HG03175 (cell line): ENCODE data around the gene ANKRD65.
A peak's percentile ranks its signal among the peaks of the same experiment; 100 is the strongest.
"Not testable (repeated sequence)": the region's sequence is repeated elsewhere in the genome, so short reads cannot be mapped to it uniquely, and the experiment has no call there.

Source experiments
- ATAC-seq: cut with Tn5 transposase; IDR thresholded peaks from one replicate; pipeline ENCODE4 v1.9.1; 2021; ENCODE audit warnings: mild to moderate bottlenecking, moderate library complexity; ENCODE audit not compliant: unreplicated experiment

The ANKRD65 gene

DNA sequence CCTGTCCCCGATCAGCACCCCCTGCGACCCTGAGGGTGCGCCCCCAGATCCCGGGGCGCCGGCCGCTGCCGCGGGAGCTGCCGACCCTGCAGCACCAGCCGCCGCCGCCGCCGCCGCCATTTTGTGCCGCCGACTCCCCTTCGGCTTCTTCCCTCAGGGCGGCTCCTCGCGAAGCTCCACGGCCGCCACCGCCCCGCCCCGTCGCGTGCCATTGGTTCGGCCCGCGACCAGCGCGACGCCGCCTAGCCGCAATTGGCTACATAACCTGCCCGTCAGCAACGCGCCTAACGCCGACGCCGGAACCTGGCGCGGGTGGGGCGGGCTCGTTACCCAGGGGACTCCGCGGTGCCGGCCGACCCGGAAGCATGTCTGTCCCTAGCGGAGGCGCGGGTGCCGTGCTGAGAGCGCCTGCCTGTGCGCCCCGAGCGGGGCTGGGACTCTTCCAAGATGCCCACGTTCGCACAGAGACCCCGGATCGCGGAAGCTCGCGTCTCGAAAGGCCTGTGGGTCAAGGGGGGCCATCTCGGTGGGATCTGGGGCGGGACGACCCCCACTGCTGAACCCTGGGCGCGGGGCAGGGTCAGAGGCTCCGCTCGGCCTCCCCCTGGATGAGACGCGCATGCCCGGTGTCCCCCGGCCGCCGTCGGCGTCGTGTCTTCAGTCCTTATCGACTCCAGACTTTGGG is 21.7 kb downstream of the ANKRD65 start, which contains the start of gene CCNL2:
Gene CCNL2 (minus strand): TSS at position 149 of the 685 bp plus-strand sequence. CDS start 29 bp downstream, at position 120.
- peak; percentile 94 for ATAC-seq

DNA sequence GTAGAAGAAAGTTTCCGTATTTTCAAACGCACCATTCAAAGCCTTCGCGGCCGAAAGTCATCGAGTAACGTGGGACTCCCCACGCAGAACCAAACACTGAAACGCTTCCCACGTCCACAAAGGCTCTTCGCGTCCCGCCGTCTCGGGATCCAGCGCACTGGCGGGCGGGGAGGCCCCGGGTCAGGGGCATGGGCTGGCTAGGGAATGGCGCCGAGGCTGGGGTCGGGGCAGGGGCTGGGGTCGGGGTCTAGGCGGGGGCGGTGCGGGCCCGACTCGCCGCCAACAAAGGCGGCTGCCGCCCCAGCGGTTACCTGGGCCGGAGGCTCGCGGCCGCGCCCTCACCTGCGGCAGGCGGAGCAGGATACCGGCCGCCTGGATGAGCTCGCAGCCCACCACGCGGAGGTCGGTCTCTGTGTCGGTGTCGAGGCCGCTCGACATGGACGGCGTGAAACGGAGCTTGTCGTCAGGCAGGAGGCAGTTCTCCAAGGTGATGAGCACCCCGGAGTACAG is 22.3 kb downstream of the ANKRD65 start:
- peak; percentile 14 for ATAC-seq

DNA sequence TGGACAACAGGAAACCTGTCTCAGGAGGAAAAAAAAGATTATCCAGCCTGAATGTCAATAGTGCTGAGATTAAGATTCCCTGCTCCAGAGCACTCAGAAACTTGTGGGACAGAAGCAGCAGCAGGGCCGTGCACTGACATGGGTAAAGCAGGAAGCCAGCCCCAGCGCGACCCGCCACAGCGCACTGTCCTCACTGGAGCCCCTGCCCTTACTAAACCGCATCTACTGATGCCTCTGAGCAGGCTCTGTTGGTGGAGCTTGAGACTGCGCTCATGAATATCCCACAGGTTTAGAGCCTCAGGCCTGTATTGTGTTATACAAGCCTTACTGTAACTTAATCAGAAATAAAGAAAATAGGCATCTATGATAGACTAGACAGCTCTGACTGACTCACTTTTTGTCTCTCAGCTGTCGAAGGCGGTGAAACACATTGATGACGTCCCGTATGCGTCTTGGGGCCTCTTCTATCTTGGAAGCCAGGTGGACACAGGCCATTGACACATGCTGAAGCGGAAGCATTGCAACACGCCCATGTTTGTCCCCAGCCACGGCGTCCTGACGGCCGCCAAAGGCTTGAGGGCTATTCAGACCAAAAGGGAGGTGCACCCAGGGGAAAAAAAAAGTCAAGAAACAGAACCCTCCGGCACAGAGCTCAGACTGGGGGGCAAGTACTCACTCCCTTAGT is 23.1 kb downstream of the ANKRD65 start:
- ATAC-seq = no peak

DNA sequence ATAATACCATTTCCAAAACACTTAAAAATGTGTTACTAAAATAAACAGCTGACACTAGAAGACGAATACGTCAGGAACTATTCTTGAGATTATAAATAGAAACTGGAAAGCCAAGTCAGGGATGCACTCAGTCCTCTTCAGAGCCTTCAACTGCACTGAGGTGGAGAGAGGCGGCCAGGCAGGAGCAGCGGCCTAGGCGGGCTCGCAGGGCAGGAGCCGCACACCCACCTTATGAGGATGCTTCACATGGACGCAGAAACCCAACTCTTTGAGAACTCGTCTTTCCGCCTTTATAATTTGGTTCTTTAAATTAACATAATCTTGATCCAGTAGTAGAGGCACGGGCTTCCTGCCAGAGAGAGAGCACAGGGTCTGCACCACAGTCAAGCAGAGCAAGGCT is 25.9 kb downstream of the ANKRD65 start:
- ATAC-seq = no peak

DNA sequence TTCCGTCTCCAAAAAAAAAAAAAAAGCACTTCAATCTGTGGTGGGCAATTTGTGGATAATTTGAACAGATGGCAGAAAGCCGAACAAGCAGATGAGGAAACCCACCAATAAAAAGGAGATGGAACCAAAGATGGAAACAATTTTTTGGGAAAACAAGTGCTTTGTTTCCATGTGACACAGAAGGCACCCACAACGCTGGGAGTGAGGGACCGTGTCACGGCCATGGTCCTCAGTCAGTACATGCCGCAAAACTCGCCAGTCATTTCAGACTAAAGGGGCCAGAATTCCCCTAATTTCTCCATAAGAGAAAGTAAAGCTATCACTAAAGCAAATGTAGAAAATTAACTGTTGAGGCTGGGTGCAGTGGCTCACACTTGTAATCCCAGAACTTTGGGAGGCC is 27.0 kb downstream of the ANKRD65 start:
- no peak for ATAC-seq

DNA sequence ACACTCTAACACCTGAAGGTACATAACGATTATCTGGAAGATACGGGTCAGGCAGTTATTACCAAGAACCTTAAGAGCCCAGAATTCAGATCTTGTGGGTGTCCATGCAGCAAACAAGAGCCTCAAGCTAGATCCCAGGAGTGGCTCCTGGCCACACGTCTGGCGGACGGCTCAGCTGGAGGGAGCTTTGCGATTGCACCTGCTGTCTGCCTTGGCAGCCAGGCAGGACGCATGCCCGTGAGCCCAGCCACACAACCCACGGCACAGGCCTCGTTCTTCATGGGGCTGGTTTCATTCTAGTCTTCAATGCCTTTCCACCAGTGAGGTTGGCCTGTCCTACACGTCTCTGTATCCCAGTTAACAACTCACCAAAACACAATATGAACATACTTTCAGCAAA is 27.6 kb downstream of the ANKRD65 start:
- no peak for ATAC-seq

DNA sequence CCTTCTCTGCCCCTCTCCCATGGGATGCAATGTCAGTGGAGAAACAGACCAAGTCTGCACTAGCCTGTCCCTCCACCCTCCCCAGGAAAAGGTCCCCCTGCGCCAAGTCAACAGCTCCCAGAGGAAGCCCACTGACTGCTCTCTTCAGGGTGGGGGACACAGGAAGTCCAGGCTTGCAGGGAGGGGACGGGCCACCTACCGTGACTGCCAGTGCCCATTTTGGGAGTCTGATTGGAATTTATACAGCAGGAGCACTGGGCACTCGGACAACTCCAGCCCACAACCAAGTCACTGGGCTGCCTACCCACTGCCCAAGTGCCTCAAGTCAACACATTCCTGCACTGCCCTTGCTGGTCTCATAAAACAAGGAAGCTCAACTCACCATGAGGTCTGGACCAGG is 28.1 kb downstream of the ANKRD65 start:
- no peak for ATAC-seq

DNA sequence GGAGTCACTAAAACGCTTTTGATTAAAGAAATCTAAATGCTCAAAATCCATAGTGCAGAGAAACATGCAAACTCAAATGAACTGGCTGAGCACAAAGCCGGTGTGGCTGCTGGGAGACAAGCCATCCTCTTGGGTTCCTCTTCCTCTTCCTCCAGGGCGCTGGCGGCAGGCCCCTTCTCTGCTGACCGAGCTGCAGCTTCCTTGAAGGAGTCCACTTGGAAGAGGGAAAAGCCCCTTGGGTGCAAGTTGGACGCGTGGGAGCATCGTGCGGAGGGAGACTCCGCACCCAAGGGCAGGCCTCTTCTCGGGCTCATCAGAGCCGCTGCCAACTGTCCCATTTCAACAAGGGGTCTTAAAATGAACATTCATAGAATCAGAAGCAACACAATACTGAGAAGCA is 29.9 kb downstream of the ANKRD65 start:
- no peak for ATAC-seq

DNA sequence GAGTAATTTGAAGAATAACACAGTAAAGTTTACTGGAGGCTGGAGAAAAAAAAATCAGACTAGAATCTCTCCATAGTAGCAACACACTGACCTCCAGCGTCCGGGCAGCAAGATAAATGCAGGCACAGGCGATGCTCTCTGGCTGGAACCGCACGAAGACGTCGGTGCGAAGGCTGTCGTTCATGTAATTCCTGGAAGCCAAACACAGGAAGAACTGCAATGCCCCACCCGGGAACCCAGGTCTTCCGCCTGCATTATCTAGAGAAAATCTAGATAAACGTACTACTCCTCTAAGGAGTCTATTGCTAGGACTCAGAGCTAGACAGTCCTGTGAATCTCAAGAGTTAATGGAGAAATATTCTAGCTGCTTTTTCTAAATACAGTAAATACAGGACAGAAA is 30.4 kb downstream of the ANKRD65 start:
- ATAC-seq = no peak

DNA sequence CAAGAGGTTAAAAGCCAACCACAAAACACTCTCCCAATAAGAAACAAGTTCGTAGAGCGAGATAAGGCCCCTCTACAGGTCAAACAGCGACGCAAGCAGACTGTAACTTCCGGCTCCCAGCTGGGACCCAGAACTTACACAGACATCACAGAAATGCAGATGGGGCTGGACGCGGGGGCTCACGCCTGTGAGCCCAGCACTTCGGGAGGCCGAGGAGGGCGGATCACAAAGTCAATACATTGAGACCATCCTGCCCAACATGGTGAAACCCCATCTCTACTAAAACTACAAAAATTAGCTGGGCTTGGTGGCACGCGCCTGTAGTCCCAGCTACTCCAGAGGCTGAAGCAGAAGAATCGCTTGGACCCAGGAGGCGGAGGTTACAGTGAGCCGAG is 33.0 kb downstream of the ANKRD65 start:
- no peak for ATAC-seq

DNA sequence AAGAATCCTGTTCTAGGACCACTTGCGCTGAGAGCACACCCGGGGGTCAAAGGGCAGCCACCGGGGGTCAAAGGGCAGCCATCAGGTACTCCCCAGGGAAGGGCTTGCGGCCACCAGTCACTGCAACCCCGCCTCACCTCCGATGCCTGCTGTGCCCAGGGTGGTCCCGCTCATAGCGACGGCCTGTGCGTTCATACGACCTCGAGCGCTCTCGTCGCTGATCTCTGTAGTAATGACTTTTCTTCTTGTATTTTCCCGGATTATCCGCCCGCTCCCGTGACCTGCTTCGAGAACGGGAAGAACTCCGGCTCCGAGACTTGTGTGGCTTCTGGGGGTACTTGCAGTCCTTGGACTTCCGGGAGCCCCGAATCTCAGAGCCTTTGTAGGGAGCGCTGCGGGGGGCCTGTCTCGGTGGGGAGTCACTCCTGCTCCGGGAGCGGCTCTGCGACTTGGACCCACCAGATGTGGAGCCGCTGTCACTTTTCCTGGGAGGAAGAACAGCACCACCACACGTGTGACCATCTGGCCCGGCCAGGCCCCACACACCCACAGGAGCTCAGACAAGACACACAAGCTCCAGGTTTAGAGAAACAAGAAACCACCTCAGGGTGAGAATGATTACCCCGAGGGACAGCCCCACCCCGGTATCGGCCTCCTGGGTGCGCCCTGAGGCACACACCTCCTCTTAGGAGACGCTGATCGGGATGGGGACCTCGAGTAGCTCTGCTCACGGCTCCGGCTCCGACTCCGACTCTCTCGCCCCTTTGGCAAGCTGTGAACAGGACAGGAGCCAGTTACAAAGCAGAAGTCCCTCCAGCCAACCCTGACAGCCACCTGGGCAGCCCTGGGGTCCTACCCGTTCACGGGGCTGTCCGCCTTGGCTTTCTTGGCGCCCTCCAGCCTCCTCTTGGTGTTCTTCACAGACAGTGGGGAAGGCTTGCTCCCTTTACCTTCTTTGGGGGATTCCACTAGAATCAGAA is 33.7 kb downstream of the ANKRD65 start:
- no peak for ATAC-seq

DNA sequence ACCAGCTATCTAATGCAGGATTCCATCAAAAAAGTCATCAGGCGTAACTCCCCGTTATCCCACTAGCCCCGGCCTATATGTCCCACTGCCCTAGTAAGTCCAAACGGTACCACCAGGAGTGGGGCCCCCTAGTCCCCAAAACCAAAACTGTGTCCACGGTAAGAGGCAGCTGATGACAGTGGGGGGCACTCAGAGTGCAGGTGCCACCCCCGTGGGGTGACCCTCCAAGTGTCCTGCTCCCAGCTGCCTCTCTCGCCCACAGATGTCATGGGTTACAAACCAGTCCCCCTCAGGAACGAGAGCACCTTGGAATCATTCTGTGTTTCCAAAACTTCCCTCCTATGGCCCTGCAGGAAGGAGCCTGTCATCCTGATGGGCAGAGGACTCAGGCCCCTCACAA is 35.1 kb downstream of the ANKRD65 start:
- no peak for ATAC-seq

DNA sequence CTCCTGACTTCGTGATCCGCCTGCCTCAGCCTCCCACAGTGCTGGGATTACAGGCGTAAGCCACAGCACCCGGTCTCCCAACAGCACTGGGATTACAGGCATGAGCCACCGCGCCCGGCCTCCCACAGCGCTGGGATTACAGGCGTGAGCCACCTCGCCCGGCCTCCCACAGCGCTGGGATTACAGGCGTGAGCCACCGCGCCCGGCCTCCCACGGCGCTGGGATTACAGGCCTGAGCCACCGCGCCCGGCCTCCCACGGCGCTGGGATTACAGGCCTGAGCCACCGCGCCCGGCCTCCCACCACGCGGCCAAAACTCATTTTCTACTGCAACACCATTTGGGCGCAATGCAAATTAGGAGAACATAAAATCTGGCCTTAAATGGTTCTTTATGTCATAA is 35.7 kb downstream of the ANKRD65 start:
- ATAC-seq = not testable (repeated sequence)

DNA sequence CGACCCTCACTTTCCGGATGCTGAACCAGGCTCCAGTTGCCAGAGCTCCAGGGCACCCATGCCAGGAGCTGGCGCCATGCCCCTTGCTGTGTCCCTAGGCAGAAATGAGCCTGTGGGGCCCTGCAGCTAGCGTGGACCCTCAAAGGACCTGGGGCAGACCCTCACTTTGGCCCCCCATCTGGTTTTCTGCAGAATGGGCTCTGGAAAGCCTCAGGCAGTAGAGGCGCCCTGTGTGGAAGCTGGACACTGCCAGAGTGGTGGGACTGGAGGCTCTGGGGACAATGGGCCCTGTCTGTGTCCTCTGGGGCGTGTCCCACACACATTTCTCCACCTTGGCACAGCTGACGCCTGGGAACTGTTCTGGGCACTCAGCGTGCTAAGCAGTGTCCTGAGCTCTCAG is 39.8 kb downstream of the ANKRD65 start:
- ATAC-seq = no peak

DNA sequence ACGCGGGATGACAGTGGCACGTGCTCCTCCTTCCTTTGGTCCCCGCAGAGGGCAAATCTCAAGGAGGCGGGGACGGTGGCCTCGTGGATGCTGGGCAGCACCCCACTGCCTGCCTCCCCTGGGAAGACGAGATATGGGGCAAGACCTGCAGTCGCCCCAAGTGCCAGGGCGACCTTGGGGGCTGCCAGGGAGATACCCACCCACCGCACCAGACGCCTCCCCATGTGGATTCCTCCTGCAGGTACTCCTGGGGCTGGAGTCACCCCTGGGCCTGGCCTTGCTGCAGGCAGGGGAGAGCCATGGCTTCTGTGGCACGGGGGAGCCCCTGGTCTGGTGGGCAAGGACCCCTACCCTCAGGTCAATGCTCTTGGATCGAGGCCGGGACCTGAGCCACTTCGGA is 40.2 kb downstream of the ANKRD65 start:
- ATAC-seq = no peak

DNA sequence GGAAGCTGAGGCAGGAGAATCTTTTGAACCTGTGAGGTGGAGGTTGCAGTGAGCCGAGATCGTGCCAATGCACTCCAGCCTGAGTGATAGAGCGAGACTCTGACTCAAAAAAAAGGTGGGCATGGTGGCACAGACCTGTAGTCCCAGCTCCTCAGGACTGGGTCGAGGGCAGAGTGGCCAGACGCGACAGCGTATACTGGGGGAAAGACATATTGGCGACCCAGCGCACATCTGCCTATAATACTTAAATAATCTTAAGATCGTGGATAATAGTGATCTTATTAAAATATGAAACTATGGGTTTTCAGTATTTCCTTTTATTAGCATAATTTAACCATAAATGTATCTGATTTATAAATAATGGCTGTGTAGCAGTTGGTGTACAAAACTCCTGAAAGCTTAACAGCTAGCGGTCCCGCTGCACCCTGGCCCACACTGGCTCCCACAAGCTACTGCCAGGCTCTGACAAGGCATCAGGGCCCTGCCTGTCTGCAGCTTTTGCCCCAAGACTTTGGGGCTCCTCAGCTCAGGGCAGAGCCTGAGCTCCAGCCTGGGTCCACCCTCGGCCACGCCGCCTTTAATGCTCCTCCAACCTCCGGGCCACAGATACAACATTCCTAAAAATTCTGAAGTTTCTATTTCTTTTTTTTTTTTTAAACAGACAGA is 43.4 kb downstream of the ANKRD65 start:
- ATAC-seq = no peak

DNA sequence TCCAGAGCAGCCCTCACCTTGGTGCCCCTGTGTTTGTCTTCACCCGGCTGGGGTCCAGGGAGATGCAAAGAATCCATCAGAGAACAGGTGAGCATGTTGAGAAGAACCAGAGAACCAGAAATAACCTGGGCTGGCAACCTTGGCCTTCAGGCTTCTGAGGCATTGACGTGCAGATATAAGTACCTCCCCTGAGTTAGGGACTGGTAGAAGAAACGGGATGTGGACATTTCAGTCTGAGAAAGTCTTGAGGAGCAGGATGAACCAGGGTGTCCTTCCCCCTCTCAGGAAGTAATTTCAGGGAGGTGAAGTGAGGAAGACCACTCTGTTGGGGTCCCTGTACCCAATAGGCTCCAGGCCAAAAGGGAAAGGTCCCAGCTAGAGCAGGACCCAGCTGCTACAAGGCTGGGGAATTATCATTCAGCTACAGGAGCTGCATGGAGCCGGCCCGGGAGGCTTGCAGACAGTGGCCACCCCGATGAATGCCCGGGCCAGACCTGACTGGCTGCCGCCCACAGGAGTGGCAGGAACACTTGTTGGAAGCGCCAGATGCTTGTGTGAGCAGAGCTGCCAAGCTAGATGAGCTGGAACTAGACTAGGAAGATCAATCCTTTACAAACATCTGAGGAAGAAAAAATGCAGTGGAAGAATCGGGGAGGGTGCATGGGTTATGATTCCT is 44.4 kb downstream of the ANKRD65 start:
- no peak for ATAC-seq

DNA sequence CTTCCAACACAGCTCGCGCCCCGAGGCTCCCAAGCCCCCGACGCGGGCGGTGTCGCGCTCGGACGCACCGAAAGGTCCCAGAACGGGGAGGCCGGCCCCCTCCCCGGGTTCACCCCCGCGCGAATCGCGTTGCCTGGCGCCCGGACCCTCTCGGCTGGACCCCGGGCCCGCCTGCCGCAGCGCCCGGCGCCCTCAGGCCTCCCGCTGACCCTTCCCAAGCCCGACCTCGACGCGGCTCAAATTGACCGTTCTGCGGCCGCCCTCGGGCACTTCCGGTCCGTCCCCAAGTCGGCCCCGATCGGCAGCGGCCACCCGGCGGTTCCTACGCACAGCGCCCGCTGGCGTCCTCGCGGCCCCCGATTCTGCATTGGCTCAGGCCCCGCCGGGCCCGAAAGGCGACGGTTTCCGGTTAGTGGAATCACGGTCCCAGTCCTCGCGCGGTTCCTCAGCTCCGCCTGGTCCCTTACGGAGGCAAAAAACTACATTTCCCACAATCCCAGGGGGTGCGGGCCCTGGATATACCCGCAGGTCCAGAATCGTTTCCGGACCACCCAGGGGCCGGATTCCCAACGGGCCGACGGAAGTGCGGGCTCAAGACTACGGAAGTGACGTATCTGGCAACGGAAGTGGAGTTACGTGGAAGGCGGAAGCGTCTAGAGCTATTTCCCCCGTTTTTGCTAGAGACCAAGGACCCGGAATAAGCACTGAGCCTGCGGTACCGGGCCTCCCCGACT is 46.0 kb downstream of the ANKRD65 start, which contains the start of gene AURKAIP1:
Gene AURKAIP1 (minus strand): TSS at position 279 of the 734 bp plus-strand sequence. CDS start 451 bp downstream, outside the sequence.
- peak; percentile 91 for ATAC-seq

DNA sequence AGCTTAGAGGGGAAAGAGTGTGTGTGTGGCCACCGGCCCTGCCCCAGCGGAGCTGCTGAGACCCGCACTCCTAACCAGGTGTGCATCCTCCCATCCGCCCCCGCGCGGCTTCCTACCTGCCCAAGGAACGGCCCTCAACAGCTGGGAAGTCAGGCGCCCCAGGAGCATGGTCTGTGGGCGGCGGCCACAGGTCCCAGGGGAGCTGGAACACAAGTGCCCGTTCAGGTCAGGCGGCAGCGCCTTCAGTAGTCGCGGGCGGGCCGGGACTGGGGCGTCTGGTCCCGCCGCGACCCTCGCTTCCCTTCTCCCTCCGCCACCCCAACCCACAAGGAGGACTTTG is 46.5 kb downstream of the ANKRD65 start:
- ATAC-seq = peak; percentile 3
